Adipocyte (in vitro differentiated cells): ENCODE measurements around the gene LDLRAD2.
"Not testable (repeated sequence)": the region's sequence is repeated elsewhere in the genome, so short reads cannot be mapped to it uniquely, and the experiment has no call there.

ENCODE experiments used
- DNase-seq: peaks from one replicate; pipeline ENCODE4 v3.0.0-alpha.2; 2015; ENCODE audit warnings: low read depth
- H3K27me3 ChIP-seq: replicated peaks from 2 replicates; pipeline ENCODE4 v1.7.0; 2013; ENCODE audit warnings: mild to moderate bottlenecking, low read length, moderate library complexity; ENCODE audit not compliant: control insufficient read depth, insufficient read depth
- H3K36me3 ChIP-seq: 2 replicates; pipeline ENCODE4 v1.7.0; 2013; ENCODE audit warnings: low read length, mild to moderate bottlenecking, moderate library complexity; ENCODE audit not compliant: control insufficient read depth, insufficient read depth, severe bottlenecking
- H3K4me1 ChIP-seq: 2 replicates; pipeline ENCODE4 v1.7.0; 2013; ENCODE audit warnings: mild to moderate bottlenecking, low read length, moderate library complexity; ENCODE audit not compliant: control insufficient read depth, insufficient read depth
- H3K4me3 ChIP-seq: 2 replicates; pipeline ENCODE4 v1.7.0; 2013; ENCODE audit warnings: mild to moderate bottlenecking, low read length, moderate library complexity
- H3K9ac ChIP-seq: 2 replicates; pipeline ENCODE4 v1.7.0; 2013; ENCODE audit warnings: mild to moderate bottlenecking, low read length, moderate library complexity
- H3K9me3 ChIP-seq: 2 replicates; pipeline ENCODE4 v1.7.0; 2013; ENCODE audit warnings: mild to moderate bottlenecking, low read length, moderate library complexity; ENCODE audit not compliant: control insufficient read depth

Gene LDLRAD2

DNA sequence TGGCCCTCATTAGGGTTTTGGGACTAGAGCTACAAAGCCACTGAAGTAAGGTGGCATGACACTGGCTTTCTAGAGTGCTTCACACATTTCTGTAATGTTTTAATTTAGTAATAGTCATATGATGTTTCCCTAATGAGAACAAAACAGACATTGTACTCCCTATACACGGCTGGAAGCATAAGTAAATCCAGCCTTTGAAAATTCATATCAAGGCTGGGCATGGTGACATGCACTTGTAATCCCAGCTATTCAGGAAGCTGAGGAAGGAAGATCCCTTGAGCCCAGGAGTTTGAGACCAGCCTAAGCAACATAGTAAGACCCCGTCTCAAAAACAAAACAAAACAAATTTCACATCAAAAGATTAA is 36.5 kb upstream of the LDLRAD2 start:
- no peaks in the 10 kb centered on the region for H3K36me3 ChIP-seq
- peaks cover 9% of the 10 kb centered on the region for H3K4me1 ChIP-seq
- H3K9me3 ChIP-seq: no peaks in the 10 kb centered on the region
- no peak overlapping the region for H3K4me3 ChIP-seq
- no peak for DNase-seq
- H3K27me3 ChIP-seq: no peaks in the 10 kb centered on the region
- H3K9ac ChIP-seq: no peak overlapping the region

DNA sequence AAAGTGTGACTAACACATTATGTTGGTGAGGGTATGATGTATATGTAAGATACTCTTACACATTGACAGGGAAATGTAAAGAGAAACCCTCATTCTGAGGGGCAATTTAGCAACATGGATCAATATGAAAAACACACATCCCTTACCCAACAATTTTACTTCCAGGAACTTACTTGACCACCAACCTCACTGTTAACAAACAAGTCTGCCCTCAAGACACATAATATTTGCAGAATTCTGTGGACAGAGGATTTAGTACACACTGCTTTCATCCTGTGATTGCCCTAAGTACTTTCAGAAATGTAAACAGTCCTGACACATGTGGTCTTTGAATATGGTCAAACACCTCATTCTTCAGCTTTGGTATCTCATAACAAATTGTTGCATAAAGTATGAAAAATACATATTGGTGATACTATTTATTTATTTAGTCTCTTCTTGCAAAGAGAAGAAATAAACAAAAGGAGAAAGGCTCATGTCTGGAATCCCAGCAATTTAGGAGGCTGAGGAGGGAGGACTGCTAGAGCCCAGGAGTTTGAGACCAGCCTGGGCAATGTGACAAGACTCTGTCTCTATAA is 36.0 kb upstream of the LDLRAD2 start:
- Histone ChIP-seq H3K9me3 (no peaks in the 10 kb centered on the region), H3K4me3 (no peak overlapping the region), H3K27me3 (no peaks in the 10 kb centered on the region), H3K9ac (no peak overlapping the region), H3K4me1 (peaks cover 9% of the 10 kb centered on the region), H3K36me3 (no peaks in the 10 kb centered on the region)
- peak; percentile 64 for DNase-seq

DNA sequence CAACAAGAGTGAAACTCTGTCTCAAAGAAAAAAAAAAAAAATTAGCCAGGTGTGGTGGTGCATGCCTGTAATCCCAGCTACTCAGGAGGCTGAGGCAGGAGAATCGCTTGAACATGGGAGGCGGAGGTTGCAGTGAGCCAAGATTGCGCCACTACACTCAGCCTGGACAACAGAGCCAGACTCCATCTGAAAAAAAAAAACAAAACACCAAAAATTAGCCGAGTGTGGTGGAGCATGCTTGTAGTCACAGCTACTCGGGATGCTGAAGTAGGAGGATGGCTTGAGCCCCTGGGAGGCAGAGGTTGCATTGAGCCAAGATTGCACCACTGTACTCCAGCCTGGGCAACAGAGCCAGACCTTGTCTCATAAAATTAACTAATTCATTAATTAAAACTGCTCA is 35.1 kb upstream of the LDLRAD2 start:
- not testable (repeated sequence) for H3K4me1 ChIP-seq, H3K4me3 ChIP-seq, H3K9ac ChIP-seq, H3K36me3 ChIP-seq, DNase-seq, H3K27me3 ChIP-seq, H3K9me3 ChIP-seq

DNA sequence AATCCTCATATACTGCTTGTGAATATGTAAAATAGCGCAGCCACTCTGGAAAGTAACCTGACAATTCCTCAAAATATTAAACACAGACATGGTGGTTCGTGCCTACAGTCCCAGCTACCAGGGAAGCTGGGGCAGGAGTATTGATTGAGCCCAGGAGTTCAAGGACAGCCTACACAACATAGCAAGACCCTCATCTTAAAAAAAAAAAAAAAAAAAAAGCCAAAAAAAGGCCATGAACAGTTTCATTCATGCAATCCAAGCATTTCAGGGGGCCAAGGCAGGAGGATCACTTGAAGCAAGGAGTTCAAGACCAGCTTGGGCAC is 33.7 kb upstream of the LDLRAD2 start:
- H3K4me3 ChIP-seq: no peak overlapping the region
- no peak for DNase-seq
- no peaks in the 10 kb centered on the region for H3K36me3 ChIP-seq
- peaks cover 9% of the 10 kb centered on the region for H3K4me1 ChIP-seq
- no peaks in the 10 kb centered on the region for H3K9me3 ChIP-seq
- H3K9ac ChIP-seq: no peak overlapping the region
- no peaks in the 10 kb centered on the region for H3K27me3 ChIP-seq

DNA sequence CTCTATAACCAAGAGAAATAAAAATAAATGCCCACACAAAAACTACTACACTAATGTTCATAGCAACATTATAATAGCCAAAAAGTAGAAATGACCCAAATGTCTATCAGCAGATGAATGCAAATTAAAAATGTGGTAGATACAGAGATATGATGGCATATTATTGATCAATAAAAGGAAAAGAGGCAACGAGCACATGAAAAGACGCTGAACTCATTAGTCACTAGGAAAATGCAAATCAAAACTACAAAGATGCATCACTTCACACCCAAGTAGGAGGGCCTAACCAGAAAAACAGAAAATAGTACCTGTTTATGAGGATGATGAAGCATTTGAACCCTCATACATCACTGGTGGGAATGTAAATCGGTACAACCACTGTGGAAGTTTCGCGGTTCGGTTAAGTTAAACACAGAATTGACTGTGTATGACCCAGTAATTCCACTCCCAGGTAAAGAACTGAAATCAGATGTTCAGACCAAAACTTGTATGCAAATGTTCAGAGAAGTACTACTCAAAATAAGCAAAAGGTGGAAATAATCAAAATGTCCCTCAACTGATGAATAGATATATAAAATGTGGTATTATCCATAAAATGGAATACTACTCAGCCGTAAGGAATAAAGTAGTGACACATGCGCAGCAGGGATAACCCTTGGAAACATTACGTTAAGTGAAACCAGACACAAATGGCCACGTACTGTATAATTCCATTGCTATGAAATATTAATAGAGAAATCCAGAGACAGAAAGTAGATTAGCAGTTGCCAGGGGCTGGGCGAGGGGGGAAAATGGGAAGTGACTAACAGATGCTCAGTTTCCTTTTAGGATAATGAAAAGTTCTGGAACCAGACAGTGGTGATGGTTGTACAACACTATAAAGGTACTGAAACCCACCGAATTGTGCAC is 32.2 kb upstream of the LDLRAD2 start:
- no peak overlapping the region for H3K4me3 ChIP-seq

GRCh38 chr1:21781815-21782348 is 30.2 kb upstream of the LDLRAD2 start:
- Histone ChIP-seq H3K4me1 (peaks cover 6% of the 10 kb centered on the region), H3K36me3 (no peaks in the 10 kb centered on the region), H3K4me3 (peak overlapping the region; percentile 97), H3K27me3 (no peaks in the 10 kb centered on the region), H3K9me3 (no peaks in the 10 kb centered on the region), H3K9ac (peak overlapping the region; percentile 99)
- DNase-seq: peak; percentile 76

More for the DNA sequence above, 32.2 kb upstream of the LDLRAD2 start:
- H3K9me3 ChIP-seq: no peaks in the 10 kb centered on the region
- H3K9ac ChIP-seq: no peak overlapping the region
- H3K27me3 ChIP-seq: no peaks in the 10 kb centered on the region
- DNase-seq: no peak
- H3K36me3 ChIP-seq: no peaks in the 10 kb centered on the region
- peaks cover 9% of the 10 kb centered on the region for H3K4me1 ChIP-seq

DNA sequence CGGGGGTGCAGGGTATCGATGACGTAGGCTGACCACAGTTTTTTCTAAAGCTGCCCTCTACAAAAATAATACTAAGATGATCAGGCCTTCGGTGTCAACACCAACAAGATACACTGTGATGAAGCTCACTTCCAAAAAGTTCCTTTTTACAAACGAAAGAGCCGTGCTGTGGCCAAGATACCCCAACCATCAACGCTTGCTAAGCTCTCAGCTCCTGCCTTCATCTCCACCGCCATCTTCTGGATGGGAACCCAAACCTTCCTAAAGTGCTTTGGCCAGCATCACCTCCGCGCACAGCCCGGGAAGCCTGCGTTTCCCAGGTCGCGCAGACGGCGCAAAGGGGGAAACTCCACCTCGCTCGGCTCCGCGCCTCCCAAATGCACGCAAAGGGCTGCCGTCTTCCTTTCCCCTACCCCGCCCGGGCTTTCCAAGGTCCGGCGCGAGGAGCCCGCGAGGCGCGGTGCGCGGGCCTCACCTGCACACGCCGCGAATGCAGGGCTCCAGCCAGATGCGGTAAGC is 29.7 kb upstream of the LDLRAD2 start:
- Histone ChIP-seq H3K27me3 (no peaks in the 10 kb centered on the region), H3K36me3 (no peaks in the 10 kb centered on the region), H3K4me3 (peak overlapping the region; percentile 97), H3K4me1 (peaks cover 6% of the 10 kb centered on the region), H3K9ac (peak overlapping the region; percentile 99), H3K9me3 (no peaks in the 10 kb centered on the region)
- DNase-seq: peak; percentile 76

GRCh38 chr1:21782868-21783678 is 29.0 kb upstream of the LDLRAD2 start, which contains the start of gene USP48:
Gene USP48, minus strand, starts transcription at chr1:21783149. Its CDS starts 192 bp downstream, at chr1:21782957.
- no peaks in the 10 kb centered on the region for H3K9me3 ChIP-seq
- DNase-seq: peak; percentile 98
- peak within 1 kb of the TSS; percentile 99 for H3K9ac ChIP-seq
- H3K27me3 ChIP-seq: no peaks in the 10 kb centered on the region
- no peaks in the 10 kb centered on the region for H3K36me3 ChIP-seq
- peak within 1 kb of the TSS; percentile 97 for H3K4me3 ChIP-seq
- peaks cover 6% of the 10 kb centered on the region for H3K4me1 ChIP-seq

- H3K9me3 ChIP-seq: no peaks in the 10 kb centered on the region
- no peaks in the 10 kb centered on the region for H3K27me3 ChIP-seq
- H3K4me3 ChIP-seq: peak overlapping the region; percentile 97
- peak; percentile 65 for DNase-seq
- peaks cover 6% of the 10 kb centered on the region for H3K4me1 ChIP-seq
- no peaks in the 10 kb centered on the region for H3K36me3 ChIP-seq
- H3K9ac ChIP-seq: peak overlapping the region; percentile 99
These were observed 28.1 kb upstream of the LDLRAD2 start for GRCh38 chr1:21783679-21784603.

DNA sequence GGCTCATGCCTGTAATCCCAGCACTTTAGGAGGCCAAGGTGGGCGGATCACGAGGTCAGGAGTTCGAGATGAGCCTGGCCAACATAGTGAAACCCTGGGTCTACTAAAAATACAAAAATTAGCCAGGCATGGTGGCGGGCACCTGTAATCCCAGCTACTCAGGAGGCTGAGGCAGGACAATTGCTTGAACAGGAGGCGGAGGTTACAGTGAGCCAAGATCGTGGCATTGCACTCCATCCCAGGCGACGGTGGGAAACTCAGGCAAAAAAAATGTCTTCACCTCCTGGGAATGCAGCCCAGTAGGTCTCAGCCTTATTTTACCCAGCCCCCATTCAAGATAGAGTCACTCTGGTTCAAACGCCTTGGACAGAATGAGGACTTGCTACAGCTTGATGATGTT is 26.3 kb upstream of the LDLRAD2 start:
- DNase-seq, H3K4me1 ChIP-seq, H3K36me3 ChIP-seq, H3K9me3 ChIP-seq, H3K4me3 ChIP-seq, H3K27me3 ChIP-seq, H3K9ac ChIP-seq: not testable (repeated sequence)
